ENCODE measurements around the gene LAD1. TPM values are rescaled to one million over a fixed set of nuclear protein-coding genes. Genes with fewer than 3 reads are reported as not detected.

The LAD1 gene
- polyA plus RNA-seq, 2 of the 4 experiments (the other 2 are of a cell fraction) = 0.19 to 1.1 TPM

DNA sequence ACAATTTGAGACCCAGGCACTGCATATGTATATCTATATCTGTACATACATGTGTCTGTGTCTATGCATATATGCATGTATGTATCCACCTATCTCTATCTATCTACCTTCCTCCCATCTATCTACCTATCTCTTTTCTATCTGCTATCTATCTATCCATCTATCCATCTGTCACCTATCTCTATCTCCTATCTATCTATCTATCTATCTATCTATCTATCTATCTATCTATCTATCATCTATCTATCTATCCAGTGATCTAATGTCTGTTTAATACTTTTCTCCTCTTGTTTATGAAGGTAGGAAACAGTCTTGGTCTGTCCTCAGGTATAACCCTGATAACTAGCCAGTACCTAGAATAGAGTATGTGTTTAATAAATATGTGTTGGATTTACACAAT is 47.5 kb downstream of the LAD1 start:
- H3K27ac ChIP-seq = no peak overlapping the region
- POLR2A ChIA-PET = no interaction called here
- 0 out of 3 replicates have a peak, but pooled peaks cover 7% of the 10 kb centered on the region for H3K4me1 ChIP-seq
- no peak overlapping the region for H3K4me3 ChIP-seq
- DNase-seq (ENCODE audit: low read depth in 1 of 2, low spot score in 1 of 2) (no peak), ATAC-seq (no peak), FAIRE-seq (no peak)
- no peaks in the 10 kb centered on the region for H3K9me3 ChIP-seq
- CTCF ChIA-PET = no interaction called here
- no peak overlapping the region for H3K4me2 ChIP-seq
- TF ChIP-seq GATA3 (IDR thresholded peaks at IDR 0.05; ENCODE audit: borderline replicate concordance) (no peak), EHF (CRISPR knock-in tag; IDR thresholded peaks at IDR 0.05) (no peak), RCOR1 (IDR thresholded peaks at IDR 0.05; ENCODE audit: low read depth, low read length) (no peak), RAD21 (conservative IDR thresholded peaks at IDR 0.05 in 1 of 2, IDR thresholded peaks at IDR 0.05 in 1 of 2) (no peak), MAZ (IDR thresholded peaks at IDR 0.05; ENCODE audit: borderline replicate concordance, low read depth, low read length) (no peak), RNF2 (IDR thresholded peaks at IDR 0.05; ENCODE audit: borderline replicate concordance, low read depth) (no peak), CBX8 (IDR thresholded peaks at IDR 0.05) (no peak), CBX2 (IDR thresholded peaks at IDR 0.05; ENCODE audit: borderline replicate concordance, low read depth) (no peak), RFX5 (IDR thresholded peaks at IDR 0.05) (no peak), PHF8 (IDR thresholded peaks at IDR 0.05; ENCODE audit: borderline replicate concordance, low read depth) (no peak), SREBF2 (IDR thresholded peaks at IDR 0.05) (no peak), ESRRA (IDR thresholded peaks at IDR 0.05; ENCODE audit: borderline replicate concordance, low read length) (no peak), KDM5A (IDR thresholded peaks at IDR 0.05) (no peak), HOXB13 (CRISPR knock-in tag; IDR thresholded peaks at IDR 0.05; ENCODE audit: low read depth) (no peak)
- TF ChIP-seq, protein P1, sequence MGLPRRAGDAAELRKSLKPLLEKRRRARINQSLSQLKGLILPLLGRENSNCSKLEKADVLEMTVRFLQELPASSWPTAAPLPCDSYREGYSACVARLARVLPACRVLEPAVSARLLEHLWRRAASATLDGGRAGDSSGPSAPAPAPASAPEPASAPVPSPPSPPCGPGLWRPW (IDR thresholded peaks at IDR 0.05) = no peak
- TF ChIP-seq, protein P2, sequence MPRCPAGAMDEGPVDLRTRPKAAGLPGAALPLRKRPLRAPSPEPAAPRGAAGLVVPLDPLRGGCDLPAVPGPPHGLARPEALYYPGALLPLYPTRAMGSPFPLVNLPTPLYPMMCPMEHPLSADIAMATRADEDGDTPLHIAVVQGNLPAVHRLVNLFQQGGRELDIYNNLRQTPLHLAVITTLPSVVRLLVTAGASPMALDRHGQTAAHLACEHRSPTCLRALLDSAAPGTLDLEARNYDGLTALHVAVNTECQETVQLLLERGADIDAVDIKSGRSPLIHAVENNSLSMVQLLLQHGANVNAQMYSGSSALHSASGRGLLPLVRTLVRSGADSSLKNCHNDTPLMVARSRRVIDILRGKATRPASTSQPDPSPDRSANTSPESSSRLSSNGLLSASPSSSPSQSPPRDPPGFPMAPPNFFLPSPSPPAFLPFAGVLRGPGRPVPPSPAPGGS (IDR thresholded peaks at IDR 0.05) = no peak
- TF ChIP-seq, protein P3, sequence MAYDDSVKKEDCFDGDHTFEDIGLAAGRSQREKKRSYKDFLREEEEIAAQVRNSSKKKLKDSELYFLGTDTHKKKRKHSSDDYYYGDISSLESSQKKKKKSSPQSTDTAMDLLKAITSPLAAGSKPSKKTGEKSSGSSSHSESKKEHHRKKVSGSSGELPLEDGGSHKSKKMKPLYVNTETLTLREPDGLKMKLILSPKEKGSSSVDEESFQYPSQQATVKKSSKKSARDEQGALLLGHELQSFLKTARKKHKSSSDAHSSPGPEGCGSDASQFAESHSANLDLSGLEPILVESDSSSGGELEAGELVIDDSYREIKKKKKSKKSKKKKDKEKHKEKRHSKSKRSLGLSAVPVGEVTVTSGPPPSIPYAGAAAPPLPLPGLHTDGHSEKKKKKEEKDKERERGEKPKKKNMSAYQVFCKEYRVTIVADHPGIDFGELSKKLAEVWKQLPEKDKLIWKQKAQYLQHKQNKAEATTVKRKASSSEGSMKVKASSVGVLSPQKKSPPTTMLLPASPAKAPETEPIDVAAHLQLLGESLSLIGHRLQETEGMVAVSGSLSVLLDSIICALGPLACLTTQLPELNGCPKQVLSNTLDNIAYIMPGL (CRISPR knock-in tag; IDR thresholded peaks at IDR 0.05; ENCODE audit: borderline replicate concordance) = no peak

DNA sequence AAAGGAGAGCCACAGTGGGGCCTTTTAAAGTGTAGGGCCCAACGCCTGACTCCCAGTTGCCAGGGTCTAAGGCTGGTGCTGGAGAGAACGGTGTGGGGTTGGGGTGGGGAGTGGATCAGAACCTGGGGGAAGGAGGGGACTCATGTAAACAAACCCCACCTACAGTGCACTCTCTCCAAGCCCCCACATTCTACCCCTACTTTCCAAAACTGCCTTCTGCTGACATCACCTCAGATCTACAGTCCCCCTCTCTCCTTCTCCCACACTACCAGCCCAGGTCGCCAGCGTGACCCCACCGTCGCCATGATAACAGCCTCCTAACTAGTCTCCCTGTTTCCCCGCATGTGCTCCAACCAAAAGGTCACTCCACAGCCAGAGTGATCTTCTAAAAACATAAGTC is 48.2 kb downstream of the LAD1 start:
- TF ChIP-seq HEYL (CRISPR knock-in tag; IDR thresholded peaks at IDR 0.05) (no peak), HOXA7 (CRISPR knock-in tag; IDR thresholded peaks at IDR 0.05) (no peak), RCOR1 (IDR thresholded peaks at IDR 0.05; ENCODE audit: low read depth, low read length) (no peak), SMC3 (IDR thresholded peaks at IDR 0.05) (no peak), EHF (CRISPR knock-in tag; IDR thresholded peaks at IDR 0.05) (no peak), KDM5A (IDR thresholded peaks at IDR 0.05) (no peak), MYC (IDR thresholded peaks at IDR 0.05; ENCODE audit: borderline replicate concordance, low read length) (no peak), RAD21 (conservative IDR thresholded peaks at IDR 0.05 in 1 of 2, IDR thresholded peaks at IDR 0.05 in 1 of 2) (no peak), PHF8 (IDR thresholded peaks at IDR 0.05; ENCODE audit: borderline replicate concordance, low read depth) (no peak), NR3C1 (IDR thresholded peaks at IDR 0.05) (no peak)
- TF ChIP-seq, protein P4, sequence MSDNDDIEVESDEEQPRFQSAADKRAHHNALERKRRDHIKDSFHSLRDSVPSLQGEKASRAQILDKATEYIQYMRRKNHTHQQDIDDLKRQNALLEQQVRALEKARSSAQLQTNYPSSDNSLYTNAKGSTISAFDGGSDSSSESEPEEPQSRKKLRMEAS (IDR thresholded peaks at IDR 0.05) = no peak
- TF ChIP-seq, protein P5, sequence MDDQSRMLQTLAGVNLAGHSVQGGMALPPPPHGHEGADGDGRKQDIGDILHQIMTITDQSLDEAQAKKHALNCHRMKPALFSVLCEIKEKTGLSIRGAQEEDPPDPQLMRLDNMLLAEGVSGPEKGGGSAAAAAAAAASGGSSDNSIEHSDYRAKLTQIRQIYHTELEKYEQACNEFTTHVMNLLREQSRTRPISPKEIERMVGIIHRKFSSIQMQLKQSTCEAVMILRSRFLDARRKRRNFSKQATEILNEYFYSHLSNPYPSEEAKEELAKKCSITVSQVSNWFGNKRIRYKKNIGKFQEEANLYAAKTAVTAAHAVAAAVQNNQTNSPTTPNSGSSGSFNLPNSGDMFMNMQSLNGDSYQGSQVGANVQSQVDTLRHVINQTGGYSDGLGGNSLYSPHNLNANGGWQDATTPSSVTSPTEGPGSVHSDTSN (IDR thresholded peaks at IDR 0.05) = no peak
- TF ChIP-seq, protein P6, sequence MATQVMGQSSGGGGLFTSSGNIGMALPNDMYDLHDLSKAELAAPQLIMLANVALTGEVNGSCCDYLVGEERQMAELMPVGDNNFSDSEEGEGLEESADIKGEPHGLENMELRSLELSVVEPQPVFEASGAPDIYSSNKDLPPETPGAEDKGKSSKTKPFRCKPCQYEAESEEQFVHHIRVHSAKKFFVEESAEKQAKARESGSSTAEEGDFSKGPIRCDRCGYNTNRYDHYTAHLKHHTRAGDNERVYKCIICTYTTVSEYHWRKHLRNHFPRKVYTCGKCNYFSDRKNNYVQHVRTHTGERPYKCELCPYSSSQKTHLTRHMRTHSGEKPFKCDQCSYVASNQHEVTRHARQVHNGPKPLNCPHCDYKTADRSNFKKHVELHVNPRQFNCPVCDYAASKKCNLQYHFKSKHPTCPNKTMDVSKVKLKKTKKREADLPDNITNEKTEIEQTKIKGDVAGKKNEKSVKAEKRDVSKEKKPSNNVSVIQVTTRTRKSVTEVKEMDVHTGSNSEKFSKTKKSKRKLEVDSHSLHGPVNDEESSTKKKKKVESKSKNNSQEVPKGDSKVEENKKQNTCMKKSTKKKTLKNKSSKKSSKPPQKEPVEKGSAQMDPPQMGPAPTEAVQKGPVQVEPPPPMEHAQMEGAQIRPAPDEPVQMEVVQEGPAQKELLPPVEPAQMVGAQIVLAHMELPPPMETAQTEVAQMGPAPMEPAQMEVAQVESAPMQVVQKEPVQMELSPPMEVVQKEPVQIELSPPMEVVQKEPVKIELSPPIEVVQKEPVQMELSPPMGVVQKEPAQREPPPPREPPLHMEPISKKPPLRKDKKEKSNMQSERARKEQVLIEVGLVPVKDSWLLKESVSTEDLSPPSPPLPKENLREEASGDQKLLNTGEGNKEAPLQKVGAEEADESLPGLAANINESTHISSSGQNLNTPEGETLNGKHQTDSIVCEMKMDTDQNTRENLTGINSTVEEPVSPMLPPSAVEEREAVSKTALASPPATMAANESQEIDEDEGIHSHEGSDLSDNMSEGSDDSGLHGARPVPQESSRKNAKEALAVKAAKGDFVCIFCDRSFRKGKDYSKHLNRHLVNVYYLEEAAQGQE (IDR thresholded peaks at IDR 0.05) = no peak
- DNase-seq (ENCODE audit: low read depth in 1 of 2, low spot score in 1 of 2) = no peak
- H3K27ac ChIP-seq = no peak overlapping the region
- no peak for ATAC-seq
- CTCF ChIA-PET = interaction anchor here (1.1 to 7.7 kb wide), 4 partner anchors 8 to 96 kb away, joined by 3 to 196 read pairs (median 39); no protein-coding TSS in a partner anchor
- WGBS (ENCODE audit: missing lambda C conversion rate) = 67% methylated on average over 7 of the region's 7 CpGs
- H3K4me1 ChIP-seq = 0 out of 3 replicates have a peak, but pooled peaks cover 7% of the 10 kb centered on the region
- no peak overlapping the region for H3K4me3 ChIP-seq
- no peak for FAIRE-seq
- POLR2A ChIA-PET = no interaction called here
- no peaks in the 10 kb centered on the region for H3K9me3 ChIP-seq
- H3K4me2 ChIP-seq = no peak overlapping the region

All from A549 (cell line).